GM23338 (cell line): ENCODE measurements around the gene NT5DC4. TPM values are rescaled to one million over a fixed set of nuclear protein-coding genes. Genes with fewer than 3 reads are reported as not detected.

Experiments used
- ATAC-seq: fragments of 200-7000 bp; cut with Tn5 transposase; 3 replicates; pipeline ENCODE4 v1.9.1; 2020
- DNase-seq: peaks from one replicate; pipeline ENCODE4 v3.0.0-alpha.2; 2015; ENCODE audit warnings: low spot score
- H2AFZ ChIP-seq: fragments of 200-600 bp; sonication (generic); 2 replicates; pipeline ENCODE4 v1.8.0; 2016; ENCODE audit warnings: antibody characterized with exemption, mild to moderate bottlenecking, moderate library complexity
- H3F3A ChIP-seq: fragments of 200-600 bp; sonication (generic); replicated peaks from 2 replicates; pipeline ENCODE4 v1.8.0; 2017; ENCODE audit warnings: antibody characterized with exemption, mixed run types, low read depth
- H3K27ac ChIP-seq: fragments of 200-600 bp; sonication (generic); 2 replicates; pipeline ENCODE4 v1.6.1; 2016; ENCODE audit warnings: low read depth
- H3K27me3 ChIP-seq: fragments of 200-600 bp; sonication (generic); 2 replicates; pipeline ENCODE4 v1.8.0; 2016; ENCODE audit warnings: mild to moderate bottlenecking, mixed run types, moderate library complexity; ENCODE audit not compliant: insufficient read depth
- H3K36me3 ChIP-seq: fragments of 200-600 bp; sonication (generic); 2 replicates; pipeline ENCODE4 v1.8.0; 2016; ENCODE audit warnings: mild to moderate bottlenecking; ENCODE audit not compliant: insufficient read depth
- H3K4me1 ChIP-seq: fragments of 200-600 bp; sonication (generic); 2 replicates; pipeline ENCODE4 v1.8.0; 2016; ENCODE audit warnings: mild to moderate bottlenecking, moderate library complexity; ENCODE audit not compliant: insufficient read depth
- H3K4me2 ChIP-seq: fragments of 200-600 bp; sonication (generic); 2 replicates; pipeline ENCODE4 v1.7.1; 2017; ENCODE audit warnings: mixed run types
- H3K4me3 ChIP-seq: fragments of 200-600 bp; sonication (generic); 2 replicates; pipeline ENCODE4 v1.6.1; 2016; ENCODE audit warnings: mixed run types
- H3K79me2 ChIP-seq: fragments of 200-600 bp; sonication (generic); replicated peaks from 2 replicates; pipeline ENCODE4 v1.8.0; 2017; ENCODE audit warnings: mild to moderate bottlenecking; ENCODE audit not compliant: insufficient read depth
- H3K9me2 ChIP-seq: fragments of 200-600 bp; sonication (generic); 2 replicates; pipeline ENCODE4 v1.8.0; 2017; ENCODE audit not compliant: insufficient read depth
- H4K20me1 ChIP-seq: fragments of 200-600 bp; sonication (generic); replicated peaks from 2 replicates; pipeline ENCODE4 v1.8.0; 2017; ENCODE audit warnings: mild to moderate bottlenecking; ENCODE audit not compliant: insufficient read depth
- H3K27ac Mint-ChIP-seq: 2 replicates; pipeline ENCODE4 v1.8.0; 2020; ENCODE audit warnings: inconsistent platforms, mild to moderate bottlenecking, moderate library complexity, mixed read lengths
- H3K27me3 Mint-ChIP-seq: 3 replicates; pipeline ENCODE4 v1.8.0; 2022; ENCODE audit warnings: low read depth, mild to moderate bottlenecking, moderate library complexity, mixed read lengths, inconsistent platforms; ENCODE audit not compliant: insufficient read depth, poor library complexity
- H3K36me3 Mint-ChIP-seq: 3 replicates; pipeline ENCODE4 v1.8.0; 2021; ENCODE audit warnings: low read depth, mild to moderate bottlenecking, inconsistent platforms, moderate library complexity, mixed read lengths
- H3K4me1 Mint-ChIP-seq: 3 replicates; pipeline ENCODE4 v1.8.0; 2020; ENCODE audit warnings: mild to moderate bottlenecking, inconsistent platforms, mixed read lengths
- H3K4me3 Mint-ChIP-seq: 3 replicates; pipeline ENCODE4 v1.8.0; 2021; ENCODE audit warnings: moderate library complexity, mild to moderate bottlenecking, inconsistent platforms, mixed read lengths
- H3K9me3 Mint-ChIP-seq: 3 replicates; pipeline ENCODE4 v1.8.0; 2020; ENCODE audit warnings: moderate library complexity, mild to moderate bottlenecking, inconsistent platforms, mixed read lengths
- POLR2AphosphoS5 ChIP-seq: IDR thresholded peaks from 2 replicates; pipeline ENCODE4 v1.6.1; 2016; ENCODE audit warnings: antibody characterized with exemption, low read depth
- REST ChIP-seq: IDR thresholded peaks from one replicate; pipeline ENCODE4 v1.6.1; 2018; ENCODE audit warnings: antibody characterized with exemption; ENCODE audit not compliant: unreplicated experiment
- STAT1 ChIP-seq: IDR thresholded peaks from one replicate; pipeline ENCODE4 v1.6.1; 2016; ENCODE audit warnings: antibody characterized with exemption; ENCODE audit not compliant: unreplicated experiment
- ZNF462 ChIP-seq: fragments of 250-450 bp; sonication (Bioruptor Pico); IDR thresholded peaks from 2 replicates; pipeline ENCODE4 v1.5.0; 2020; ENCODE audit warnings: mild to moderate bottlenecking, moderate library complexity
- polyA plus RNA-seq: library from polyadenylated mRNA; unstranded; fragments of >200 nt; fragmentation: Nextera tagmentation; extraction: Ambion mirVana; gene quantifications from 2 replicates; pipeline ENCODE4 v1.2.1, GENCODE V29; 2016
- total RNA-seq: library from RNA; depleted of rRNA; stranded (reverse); fragments of >200 nt; shearing (Covaris generic); gene quantifications from 2 replicates; pipeline ENCODE4 v1.2.3, GENCODE V29; 2014

Gene NT5DC4
- total and polyA plus RNA-seq, 2 experiments from 2014 or later = not detected

GRCh38 chr2:112777036-112777435, 56.2 kb downstream of the NT5DC4 start:
- Histone ChIP-seq H3K27me3 (no peaks in the 10 kb centered on the region), H3K79me2 (no peaks in the 10 kb centered on the region), H3K27ac (no peak overlapping the region), H3K9me2 (0 out of 2 replicates have a peak, but pooled peaks cover 3% of the 10 kb centered on the region), H2AFZ (no peak overlapping the region), H3K4me1 (no peaks in the 10 kb centered on the region), H3K4me3 (no peak overlapping the region), H3K4me2 (no peak overlapping the region), H3F3A (no peaks in the 10 kb centered on the region), H4K20me1 (no peaks in the 10 kb centered on the region), H3K36me3 (no peaks in the 10 kb centered on the region)
- Mint-ChIP-seq H3K27me3 (peaks cover 6% of the 10 kb centered on the region), H3K27ac (no peak overlapping the region), H3K36me3 (no peaks in the 10 kb centered on the region), H3K9me3 (no peaks in the 10 kb centered on the region), H3K4me1 (peaks cover 3% of the 10 kb centered on the region; the same call in 2 of the 3 replicates), H3K4me3 (no peak overlapping the region)
- TF ChIP-seq POLR2AphosphoS5 (no peak), REST (no peak), ZNF462 (no peak), STAT1 (no peak)
- ATAC-seq (no peak), DNase-seq (no peak)
